Measurements from ENCODE around the gene CUEDC1. TPM values are rescaled to one million over a fixed set of nuclear protein-coding genes. Genes with fewer than 3 reads are reported as not detected.

Gene CUEDC1
- total and polyA plus RNA-seq, 9 of the 15 experiments (the other 6 are each of a cell fraction or from before 2014, with no cell fraction given) = 0.20 to 4.1 (median 1.6) TPM; not detected in 1

- ChIA-PET POLR2A (no interaction called here), CTCF (ENCODE audit: low intra/inter-chr PET ratio) (no interaction called here)
- WGBS (ENCODE audit: insufficient coverage, low coverage, missing lambda C conversion rate) = 5% methylated on average over 13 of the region's 13 CpGs
- no peak overlapping the region for H3K4me2 ChIP-seq (ENCODE audit: insufficient read depth, low read length)
- no peak overlapping the region for H2AFZ ChIP-seq (ENCODE audit: low read depth, low read length)
- DNase-seq (ENCODE audit: extremely low read depth in 1 of 4, low spot score in 3 of 4) = no peak
- H4K20me1 ChIP-seq (replicated peaks; ENCODE audit: control insufficient read depth, insufficient read depth, low read length) = no peaks in the 10 kb centered on the region
- H3K9me3 ChIP-seq (replicated peaks; ENCODE audit: control insufficient read depth, insufficient read depth, low read depth, low read length) = no peaks in the 10 kb centered on the region
- no peak for TF ChIP-seq ZNF76 (CRISPR knock-in tag; IDR thresholded peaks at IDR 0.05; ENCODE audit: borderline replicate concordance)
- TF ChIP-seq ZNF75A (CRISPR knock-in tag; IDR thresholded peaks at IDR 0.05) = no peak
- no peak overlapping the region for H3K9ac ChIP-seq (ENCODE audit: insufficient read depth in 1 of 2, low read depth in 2 of 2, low read length in 2 of 2)
- no peak overlapping the region for H3K27ac ChIP-seq (ENCODE audit: extremely low read depth, low read depth, low read length)
- peaks cover 11 to 60% of the 10 kb centered on the region in 2 experiments for H3K27me3 ChIP-seq (ENCODE audit: control insufficient read depth in 2 of 2, insufficient read depth in 2 of 2, low read length in 2 of 2)
- no TSS peak for BruUV-seq (replicated peaks)
- intact Hi-C loops (cut with micrococcal nuclease) = no loop called here
- no peaks in the 10 kb centered on the region for H3K9me1 ChIP-seq (ENCODE audit: control insufficient read depth, insufficient read depth, low read length)
- H3K4me1 ChIP-seq (replicated peaks in 1 of 2; ENCODE audit: control insufficient read depth in 2 of 2, insufficient read depth in 2 of 2, low read length in 2 of 2) = 0 out of 5 replicates have a peak, but pooled peaks cover 0 to 3% of the 10 kb centered on the region in 2 experiments
- no peak overlapping the region for H3K4me3 ChIP-seq
- no peaks in the 10 kb centered on the region for H3K79me2 ChIP-seq (ENCODE audit: control insufficient read depth, insufficient read depth, low read length)
- H3K36me3 ChIP-seq (ENCODE audit: control insufficient read depth, insufficient read depth, low read length) = no peaks in the 10 kb centered on the region
- in situ Hi-C loops (cut with MboI) = no loop called here
- ATAC-seq = no peak
- peak; percentile 32 for FAIRE-seq
Measured at GRCh38 chr17:57920916-57921703, 34.1 kb downstream of the CUEDC1 start.

GRCh38 chr17:57919918-57920317 lies 35.3 kb downstream of the CUEDC1 start:
- H3K27ac ChIP-seq (ENCODE audit: extremely low read depth, low read depth, low read length) = no peak overlapping the region
- H3K36me3 ChIP-seq (ENCODE audit: control insufficient read depth, insufficient read depth, low read length) = no peaks in the 10 kb centered on the region
- H3K4me1 ChIP-seq (replicated peaks in 1 of 2; ENCODE audit: control insufficient read depth in 2 of 2, insufficient read depth in 2 of 2, low read length in 2 of 2) = 0 out of 5 replicates have a peak, but pooled peaks cover 0 to 5% of the 10 kb centered on the region in 2 experiments
- no peak for DNase-seq (ENCODE audit: extremely low read depth in 1 of 4, low spot score in 3 of 4)
- no TSS peak for BruUV-seq (replicated peaks)
- H3K9ac ChIP-seq (ENCODE audit: insufficient read depth in 1 of 2, low read depth in 2 of 2, low read length in 2 of 2) = no peak overlapping the region
- no peaks in the 10 kb centered on the region for H3K79me2 ChIP-seq (ENCODE audit: control insufficient read depth, insufficient read depth, low read length)
- in situ Hi-C loops (cut with MboI) = no loop called here
- no peak overlapping the region for H3K4me3 ChIP-seq
- ChIA-PET CTCF (ENCODE audit: low intra/inter-chr PET ratio) (no interaction called here), POLR2A (interaction anchor here (1.2 kb wide), 1 partner anchor 87 kb away, joined by 3 read pairs; the partner anchor contains the start of gene SRSF1)
- ATAC-seq = no peak
- H3K9me3 ChIP-seq (replicated peaks; ENCODE audit: control insufficient read depth, insufficient read depth, low read depth, low read length) = no peaks in the 10 kb centered on the region
- H2AFZ ChIP-seq (ENCODE audit: low read depth, low read length) = no peak overlapping the region
- intact Hi-C loops (cut with micrococcal nuclease) = no loop called here
- H3K4me2 ChIP-seq (ENCODE audit: insufficient read depth, low read length) = no peak overlapping the region
- H3K27me3 ChIP-seq (ENCODE audit: control insufficient read depth in 2 of 2, insufficient read depth in 2 of 2, low read length in 2 of 2) = peaks cover 5 to 61% of the 10 kb centered on the region in 2 experiments
- no peaks in the 10 kb centered on the region for H3K9me1 ChIP-seq (ENCODE audit: control insufficient read depth, insufficient read depth, low read length)
- FAIRE-seq = no peak
- no peaks in the 10 kb centered on the region for H4K20me1 ChIP-seq (replicated peaks; ENCODE audit: control insufficient read depth, insufficient read depth, low read length)
- WGBS (ENCODE audit: insufficient coverage, low coverage, missing lambda C conversion rate) = 19% methylated on average over 5 of the region's 5 CpGs
- TF ChIP-seq MNT (conservative IDR thresholded peaks at IDR 0.05) (no peak), TAF7 (tag; IDR thresholded peaks at IDR 0.05) (no peak), ZNF655 (CRISPR knock-in tag; IDR thresholded peaks at IDR 0.05) (no peak)
